Bronchial epithelial cell (primary cell): ENCODE results near the gene ASIC5. TPM values are rescaled to one million over a fixed set of nuclear protein-coding genes. Genes with fewer than 3 reads are reported as not detected.
A peak's percentile ranks its signal among the peaks of the same experiment; 100 is the strongest.
"Not testable (repeated sequence)": the region's sequence is repeated elsewhere in the genome, so short reads cannot be mapped to it uniquely, and the experiment has no call there.

Experiments used
- DNase-seq: peaks from one replicate; pipeline ENCODE4 v3.0.0-alpha.2; 2010; ENCODE audit warnings: low read depth
- FAIRE-seq: peaks from 2 replicates; lab custom pipeline; 2011; peaks lifted over from hg19 to GRCh38; lab: Jason Lieb, UNC
- H3K27me3 ChIP-seq: 2 replicates; pipeline ENCODE4 v1.5.1; 2011; ENCODE audit warnings: low read length; ENCODE audit not compliant: control insufficient read depth, insufficient read depth
- H3K36me3 ChIP-seq: 2 replicates; pipeline ENCODE4 v1.5.1; 2011; ENCODE audit warnings: low read length; ENCODE audit not compliant: control insufficient read depth, insufficient read depth
- H3K4me3 ChIP-seq: 2 replicates; pipeline ENCODE4 v1.5.1; 2011; ENCODE audit warnings: mild to moderate bottlenecking, low read depth, low read length, control low read depth
- CTCF ChIP-seq: IDR thresholded peaks from 2 replicates; pipeline ENCODE4 v1.5.1; 2011; ENCODE audit warnings: mild to moderate bottlenecking, moderate library complexity, low read length, control low read depth, inconsistent platforms; ENCODE audit not compliant: insufficient read depth, severe bottlenecking
- total RNA-seq: library from RNA; depleted of rRNA; stranded (reverse); fragments of >200 nt; gene quantifications from 2 replicates; pipeline ENCODE4 v1.2.1, GENCODE V29; 2014

Gene ASIC5
- total RNA-seq, 1 donor from 2014 or later = not detected

GRCh38 chr4:155805016-155805415 is 61.1 kb downstream of the ASIC5 start:
- TF ChIP-seq CTCF = no peak
- DNase-seq = peak; percentile 30
- Histone ChIP-seq H3K4me3 (no peak overlapping the region), H3K27me3 (no peaks in the 10 kb centered on the region), H3K36me3 (no peaks in the 10 kb centered on the region)
- FAIRE-seq = no peak

GRCh38 chr4:155802190-155802959 is 63.7 kb downstream of the ASIC5 start:
- FAIRE-seq (peak; percentile 73), DNase-seq (no peak)
- Histone ChIP-seq H3K27me3 (no peaks in the 10 kb centered on the region), H3K4me3 (no peak overlapping the region), H3K36me3 (no peaks in the 10 kb centered on the region)
- no peak for TF ChIP-seq CTCF

GRCh38 chr4:155800685-155801343 is 65.3 kb downstream of the ASIC5 start:
- no peak overlapping the region for H3K4me3 ChIP-seq
- DNase-seq (no peak), FAIRE-seq (no peak)
- no peaks in the 10 kb centered on the region for H3K36me3 ChIP-seq
- H3K27me3 ChIP-seq = no peaks in the 10 kb centered on the region
- TF ChIP-seq CTCF = no peak

- Histone ChIP-seq H3K36me3 (no peaks in the 10 kb centered on the region), H3K27me3 (no peaks in the 10 kb centered on the region), H3K4me3 (no peak overlapping the region)
- TF ChIP-seq CTCF = no peak
- FAIRE-seq (no peak), DNase-seq (no peak)
Observed at GRCh38 chr4:155799794-155800123, 66.3 kb downstream of the ASIC5 start.

- H3K27me3 ChIP-seq = no peaks in the 10 kb centered on the region
- DNase-seq = no peak
- no peaks in the 10 kb centered on the region for H3K36me3 ChIP-seq
- H3K4me3 ChIP-seq = no peak overlapping the region
- FAIRE-seq = no peak
- TF ChIP-seq CTCF = no peak
Observed at GRCh38 chr4:155799116-155799793, 66.8 kb downstream of the ASIC5 start.

- H3K4me3 ChIP-seq, FAIRE-seq, H3K27me3 ChIP-seq, DNase-seq, H3K36me3 ChIP-seq: not testable (repeated sequence)
Observed at GRCh38 chr4:155797581-155797980, 68.5 kb downstream of the ASIC5 start.
